ENCODE data around the gene KARS1. TPM values are rescaled to one million over a fixed set of nuclear protein-coding genes. Genes with fewer than 3 reads are reported as not detected.
"Not testable (repeated sequence)": the region's sequence is repeated elsewhere in the genome, so short reads cannot be mapped to it uniquely, and the experiment has no call there.

KARS1 gene
- total RNA-seq, 2 experiments from 2014 or later: 208 TPM

DNA sequence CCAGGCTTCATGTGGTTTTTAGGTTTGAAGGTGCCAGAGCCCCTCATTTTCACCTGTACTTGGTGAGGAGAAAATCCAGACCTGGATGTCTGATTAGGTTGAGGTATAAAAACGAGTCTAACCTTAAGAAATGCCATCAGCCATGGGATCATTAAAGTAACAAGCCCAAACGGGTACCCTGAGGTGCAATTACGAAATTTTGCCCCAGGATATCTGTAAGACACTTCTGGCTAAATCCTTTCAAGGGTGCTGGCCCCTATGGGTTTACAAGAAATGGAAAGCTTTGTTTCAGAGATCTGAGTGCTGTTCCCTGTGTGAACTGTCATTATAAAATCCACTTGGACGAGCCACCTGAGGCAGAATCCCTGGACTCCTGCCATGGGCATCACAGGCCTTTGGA lies 44.2 kb downstream of the KARS1 start:
- Mint-ChIP-seq H3K27ac (no peak overlapping the region), H3K9me3 (ENCODE audit: insufficient read depth) (peaks cover 5% of the 10 kb centered on the region), H3K4me3 (no peak overlapping the region), H3K36me3 (ENCODE audit: low read depth) (peaks cover 55% of the 10 kb centered on the region), H3K27me3 (ENCODE audit: low read depth) (no peaks in the 10 kb centered on the region), H3K4me1 (ENCODE audit: low read depth) (no peaks in the 10 kb centered on the region)
- ATAC-seq (no peak), DNase-seq (no peak)
- ChIA-PET CTCF (no interaction called here), POLR2A (no interaction called here)

DNA sequence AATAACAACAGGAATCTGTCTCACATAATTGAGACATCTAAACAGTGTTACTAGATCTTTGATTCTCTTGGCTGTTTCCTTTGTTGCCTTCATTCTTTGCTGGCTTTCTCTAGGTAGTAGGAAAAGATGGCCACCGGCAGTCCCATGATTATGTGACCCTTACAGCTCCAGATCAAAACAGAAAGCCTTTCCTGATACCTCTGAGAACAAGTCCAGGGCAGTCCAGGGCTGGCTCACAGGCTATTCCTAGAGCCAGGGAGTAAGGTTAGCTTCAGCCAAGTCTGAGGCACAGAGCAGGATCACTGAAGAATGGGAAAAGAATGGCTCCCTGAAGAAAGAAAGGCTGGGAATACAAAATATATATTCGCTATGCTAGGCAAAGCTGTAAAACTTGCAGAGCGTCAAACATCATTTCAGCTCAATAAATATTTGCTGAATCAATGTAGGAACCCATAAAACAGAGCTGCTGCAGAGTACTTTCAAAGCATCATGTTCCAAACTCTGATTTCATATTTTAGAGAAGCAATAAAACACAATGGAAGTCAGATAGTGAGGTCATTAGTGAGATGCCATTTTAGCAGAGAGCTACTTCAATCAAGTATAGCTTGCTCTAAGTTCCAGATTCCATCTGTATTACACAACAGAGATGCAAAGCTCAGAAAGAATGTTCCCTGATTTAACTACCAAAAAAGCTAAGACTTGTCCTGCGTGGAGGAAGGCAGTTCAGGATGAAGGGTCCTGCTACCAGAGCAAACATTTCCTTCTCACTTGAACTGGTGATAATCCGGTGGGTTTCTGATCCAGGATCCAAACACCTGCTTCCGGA lies 47.8 kb downstream of the KARS1 start:
- Mint-ChIP-seq H3K4me1 (ENCODE audit: low read depth) (peaks cover 5% of the 10 kb centered on the region), H3K9me3 (ENCODE audit: insufficient read depth) (peaks cover 5% of the 10 kb centered on the region), H3K4me3 (no peak overlapping the region), H3K27ac (no peak overlapping the region), H3K27me3 (ENCODE audit: low read depth) (no peaks in the 10 kb centered on the region), H3K36me3 (ENCODE audit: low read depth) (peaks cover 65% of the 10 kb centered on the region)
- ChIA-PET CTCF (interaction anchor here (1.9 kb wide), 1 partner anchor 135 kb away, joined by 6 read pairs; the partner anchor contains the start of gene TMEM170A), POLR2A (no interaction called here)
- DNase-seq: no peak
- ATAC-seq: no peak

DNA sequence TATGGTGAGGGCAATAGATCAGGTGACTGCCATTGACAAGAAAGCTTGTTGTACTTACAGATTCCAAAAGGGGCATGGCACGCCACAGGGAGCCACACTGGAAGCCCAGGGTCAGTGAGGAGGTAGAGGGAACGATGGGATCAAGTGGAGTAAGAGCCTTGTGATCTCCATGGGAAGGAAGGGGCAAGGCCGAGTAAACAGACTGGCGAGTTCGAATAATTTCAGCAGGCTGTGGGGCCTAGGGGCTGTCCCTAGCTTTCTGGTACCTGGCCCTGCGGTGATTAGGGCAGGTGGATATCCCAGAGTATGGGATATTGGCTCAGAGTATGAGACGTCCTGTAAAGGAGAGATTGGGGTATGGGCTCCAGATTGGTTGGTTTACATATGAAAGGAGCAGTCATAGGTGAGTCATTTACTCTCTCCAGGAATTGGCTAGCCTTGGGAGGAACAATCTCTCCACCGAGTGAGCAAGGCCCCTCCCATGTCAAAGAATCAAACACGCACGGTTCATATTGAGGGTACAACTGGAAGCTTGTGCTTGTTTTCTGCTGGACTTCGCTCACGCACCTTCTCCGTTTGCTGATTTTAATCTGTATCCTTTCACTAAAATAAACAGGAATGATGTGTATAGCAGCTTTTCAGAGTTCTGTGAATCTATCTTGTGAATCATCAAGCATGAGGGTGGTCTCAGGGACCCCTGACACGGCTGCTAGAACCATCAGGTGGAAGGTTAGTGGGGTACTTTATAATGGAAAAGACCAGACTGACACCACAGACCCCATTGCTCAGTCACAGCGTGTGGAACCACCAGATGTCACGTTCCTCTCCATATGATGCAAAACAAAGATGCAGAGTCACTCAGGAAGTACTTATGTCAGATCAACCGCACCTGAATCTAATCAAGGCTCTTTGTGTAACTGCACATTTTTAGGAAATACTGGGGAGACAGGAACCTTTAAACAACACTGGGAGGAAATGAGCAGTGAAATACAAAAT lies 53.3 kb downstream of the KARS1 start:
- DNase-seq: peak; percentile 32
- ATAC-seq: peak; percentile 44
- Mint-ChIP-seq H3K4me3 (no peak overlapping the region), H3K27ac (peak overlapping the region; percentile 71), H3K9me3 (ENCODE audit: insufficient read depth) (no peaks in the 10 kb centered on the region), H3K4me1 (ENCODE audit: low read depth) (peaks cover 13% of the 10 kb centered on the region), H3K36me3 (ENCODE audit: low read depth) (peaks cover 17% of the 10 kb centered on the region), H3K27me3 (ENCODE audit: low read depth) (no peaks in the 10 kb centered on the region)
- ChIA-PET POLR2A (interaction anchor here (1.1 kb wide), 1 partner anchor 29 kb away, joined by 5 read pairs; the partner anchor contains the start of gene ADAT1), CTCF (no interaction called here)

- Mint-ChIP-seq H3K4me1 (ENCODE audit: low read depth) (peaks cover 13% of the 10 kb centered on the region), H3K4me3 (no peak overlapping the region), H3K9me3 (ENCODE audit: insufficient read depth) (no peaks in the 10 kb centered on the region), H3K27me3 (ENCODE audit: low read depth) (no peaks in the 10 kb centered on the region), H3K27ac (no peak overlapping the region), H3K36me3 (ENCODE audit: low read depth) (peaks cover 17% of the 10 kb centered on the region)
- ChIA-PET CTCF (no interaction called here), POLR2A (interaction anchor here (1.1 kb wide), 1 partner anchor 30 kb away, joined by 5 read pairs; the partner anchor contains the start of gene ADAT1)
- ATAC-seq (no peak), DNase-seq (no peak)
These were observed 54.2 kb downstream of the KARS1 start for GRCh38 chr16:75593308-75593707.

GRCh38 chr16:75591927-75592326 lies 55.5 kb downstream of the KARS1 start:
- H3K36me3 Mint-ChIP-seq (ENCODE audit: low read depth); DNase-seq; H3K4me3 Mint-ChIP-seq; ATAC-seq; H3K9me3 Mint-ChIP-seq (ENCODE audit: insufficient read depth); H3K27me3 Mint-ChIP-seq (ENCODE audit: low read depth); H3K27ac Mint-ChIP-seq; POLR2A ChIA-PET: not testable (repeated sequence)
- CTCF ChIA-PET: interaction anchor here (1.3 kb wide), 1 partner anchor 128 kb away, joined by 3 read pairs; the partner anchor contains the start of gene TMEM170A
- H3K4me1 Mint-ChIP-seq (ENCODE audit: low read depth): peaks cover 13% of the 10 kb centered on the region

GRCh38 chr16:75590920-75591843 lies 56.3 kb downstream of the KARS1 start:
- no peak overlapping the region for H3K4me3 Mint-ChIP-seq
- CTCF ChIA-PET: interaction anchor here (0.6 to 1.3 kb wide), 2 partner anchors 24 to 127 kb away, joined by 3 read pairs; partner anchors contain the start of gene TMEM170A

DNA sequence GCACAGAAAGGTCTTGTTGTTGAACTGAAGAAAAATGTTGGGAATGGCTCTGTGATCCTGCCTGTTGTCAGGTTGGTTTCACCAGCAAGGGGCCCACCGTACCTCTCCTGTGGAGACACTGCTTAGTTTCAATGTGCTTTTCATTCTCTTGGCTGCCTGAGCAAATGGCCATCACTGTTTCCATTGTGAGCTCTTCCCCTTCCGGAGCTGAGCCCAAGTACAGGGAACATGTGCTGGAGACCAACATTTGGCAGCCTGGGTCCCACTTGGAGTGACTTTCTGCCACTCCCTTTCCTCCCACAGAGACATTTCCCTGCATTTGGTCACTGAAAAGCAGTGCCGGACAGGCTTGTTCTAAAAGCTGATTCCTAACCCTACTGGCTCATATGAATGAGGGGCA lies 58.2 kb downstream of the KARS1 start:
- no peaks in the 10 kb centered on the region for H3K36me3 Mint-ChIP-seq (ENCODE audit: low read depth)
- peaks cover 4% of the 10 kb centered on the region for H3K4me1 Mint-ChIP-seq (ENCODE audit: low read depth)
- no peaks in the 10 kb centered on the region for H3K27me3 Mint-ChIP-seq (ENCODE audit: low read depth)
- DNase-seq: no peak
- H3K9me3 Mint-ChIP-seq (ENCODE audit: insufficient read depth): no peaks in the 10 kb centered on the region
- POLR2A ChIA-PET: interaction anchor here (0.7 to 1.0 kb wide), 2 partner anchors 58 to 1602 kb away, joined by 3 read pairs; partner anchors contain the start of genes KARS1, MON1B and TERF2IP
- no peak for ATAC-seq
- H3K27ac Mint-ChIP-seq: no peak overlapping the region
- CTCF ChIA-PET: no interaction called here
- H3K4me3 Mint-ChIP-seq: no peak overlapping the region

More at GRCh38 chr16:75590920-75591843, 56.3 kb downstream of the KARS1 start:
- Mint-ChIP-seq H3K27me3 (ENCODE audit: low read depth) (no peaks in the 10 kb centered on the region), H3K36me3 (ENCODE audit: low read depth) (peaks cover 2% of the 10 kb centered on the region), H3K27ac (no peak overlapping the region), H3K9me3 (ENCODE audit: insufficient read depth) (no peaks in the 10 kb centered on the region), H3K4me1 (ENCODE audit: low read depth) (peaks cover 13% of the 10 kb centered on the region)
- DNase-seq: no peak
- POLR2A ChIA-PET: no interaction called here
- ATAC-seq: no peak

DNA sequence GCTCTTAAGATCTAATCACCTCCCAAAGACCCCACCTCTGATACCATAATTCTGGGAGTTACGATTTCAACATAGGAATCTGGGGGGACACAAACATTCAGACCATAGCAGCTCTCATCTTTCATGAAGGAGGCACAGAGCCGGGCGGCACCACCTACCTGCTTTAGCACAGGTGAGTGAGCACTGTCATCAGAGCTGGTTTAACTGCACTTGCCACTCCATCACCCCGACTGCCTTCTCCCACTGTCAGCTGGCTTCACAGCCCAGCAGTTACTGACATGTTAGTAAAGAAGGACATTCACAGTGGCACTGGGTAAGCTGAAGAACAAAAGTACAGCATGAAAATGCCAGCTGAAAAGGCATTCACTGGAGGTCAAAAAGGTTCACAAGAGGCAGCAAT lies 58.7 kb downstream of the KARS1 start:
- POLR2A ChIA-PET: interaction anchor here (1.0 kb wide), 1 partner anchor 1603 kb away, joined by 3 read pairs; the partner anchor contains the start of gene MON1B
- no peak overlapping the region for H3K27ac Mint-ChIP-seq

DNA sequence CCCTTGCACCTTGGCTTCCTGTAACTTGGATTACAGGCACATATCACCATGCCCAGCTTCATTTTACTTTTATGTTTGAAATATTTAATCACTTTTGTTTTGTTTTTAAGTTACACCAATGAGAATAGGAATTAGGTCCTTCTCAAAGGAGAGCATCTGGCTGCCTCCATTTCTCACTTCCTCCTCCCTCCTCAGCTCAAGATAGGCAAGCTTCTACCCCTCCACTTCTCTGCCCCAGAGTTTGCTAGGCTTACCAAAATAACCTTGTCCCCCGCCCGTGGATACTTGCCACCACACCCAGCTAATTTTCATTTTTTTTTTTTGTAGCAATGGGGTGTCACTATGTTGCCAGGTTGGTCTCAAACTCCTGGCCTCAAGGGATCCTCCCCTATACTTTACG lies 63.4 kb downstream of the KARS1 start:
- Mint-ChIP-seq H3K36me3 (ENCODE audit: low read depth) (peaks cover 12% of the 10 kb centered on the region), H3K4me1 (ENCODE audit: low read depth) (peaks cover 3% of the 10 kb centered on the region), H3K9me3 (ENCODE audit: insufficient read depth) (no peaks in the 10 kb centered on the region), H3K4me3 (no peak overlapping the region), H3K27ac (no peak overlapping the region), H3K27me3 (ENCODE audit: low read depth) (no peaks in the 10 kb centered on the region)
- no peak for DNase-seq
- POLR2A ChIA-PET: no interaction called here
- CTCF ChIA-PET: no interaction called here
- no peak for ATAC-seq

More for the DNA sequence above, 58.7 kb downstream of the KARS1 start:
- ATAC-seq (no peak), DNase-seq (no peak)
- Mint-ChIP-seq H3K36me3 (ENCODE audit: low read depth) (no peaks in the 10 kb centered on the region), H3K4me1 (ENCODE audit: low read depth) (no peaks in the 10 kb centered on the region), H3K27me3 (ENCODE audit: low read depth) (no peaks in the 10 kb centered on the region), H3K4me3 (no peak overlapping the region), H3K9me3 (ENCODE audit: insufficient read depth) (no peaks in the 10 kb centered on the region)
- CTCF ChIA-PET: no interaction called here

GRCh38 chr16:75579281-75579834 lies 68.1 kb downstream of the KARS1 start:
- Mint-ChIP-seq H3K27me3 (ENCODE audit: low read depth) (no peaks in the 10 kb centered on the region), H3K36me3 (ENCODE audit: low read depth) (peaks cover 37% of the 10 kb centered on the region), H3K4me3 (no peak overlapping the region), H3K4me1 (ENCODE audit: low read depth) (peaks cover 7% of the 10 kb centered on the region), H3K9me3 (ENCODE audit: insufficient read depth) (no peaks in the 10 kb centered on the region), H3K27ac (no peak overlapping the region)
- POLR2A ChIA-PET: interaction anchor here (1.1 kb wide), 2 partner anchors 13 to 44 kb away, joined by 3 to 4 read pairs; partner anchors contain the start of genes ADAT1 and GABARAPL2
- CTCF ChIA-PET: interaction anchor here (1.3 to 1.6 kb wide), 2 partner anchors 62 to 114 kb away, joined by 3 to 6 read pairs; no protein-coding TSS in a partner anchor
- DNase-seq (no peak), ATAC-seq (no peak)
